B cell (primary cell): ENCODE results near the gene ADAMTS18. TPM values are rescaled to one million over a fixed set of nuclear protein-coding genes. Genes with fewer than 3 reads are reported as not detected.

Experiments
- ATAC-seq: fragments of 200-7000 bp; cut with Tn5 transposase; one replicate; pipeline ENCODE4 v1.10.0; 2021; ENCODE audit warnings: low read depth, mild to moderate bottlenecking, moderate number of reproducible peaks, moderate library complexity
- CTCF ChIA-PET: fragments of 350-600 bp; sonication (Branson Sonifier 250); formaldehyde crosslinking; loops from one replicate; lab custom pipeline; 2021; ENCODE audit warnings: antibody characterized with exemption, inconsistent platforms; lab: Charles Lee
- POLR2A ChIA-PET: fragments of 350-600 bp; sonication (Branson Sonifier 250); formaldehyde crosslinking; loops from one replicate; lab custom pipeline; 2021; ENCODE audit warnings: antibody characterized with exemption; lab: Charles Lee
- DNase-seq: peaks from one replicate; pipeline ENCODE4 v3.0.0; 2013
- H2AFZ ChIP-seq: 2 replicates; pipeline ENCODE4 v1.6.1; 2012; ENCODE audit warnings: mild to moderate bottlenecking, low read depth, low read length; ENCODE audit not compliant: insufficient read depth, poor library complexity, severe bottlenecking
- H3K27ac ChIP-seq, 2 donors: 1 replicate in 1 of 2; 2 replicates in 1 of 2; pipeline ENCODE4 v1.5.1; 2012 to 2013; ENCODE audit warnings: low read length in 2 of 2, mild to moderate bottlenecking in 2 of 2, moderate library complexity in 1 of 2
- H3K27me3 ChIP-seq, 4 experiments: fragments of 200-600 bp in 1 of 4; sonication (generic) in 1 of 4; replicated peaks in 1 of 4; 1 replicate in 2 of 4; 2 replicates in 2 of 4; pipeline versions ENCODE4 v1.6.1 to v1.7.0; 2013 to 2016; ENCODE audit warnings: low read length in 3 of 4, mild to moderate bottlenecking in 2 of 4, mixed read lengths in 1 of 4, moderate library complexity in 1 of 4; ENCODE audit not compliant: insufficient read depth in 4 of 4, control insufficient read depth in 3 of 4; ENCODE audit errors: control extremely low read depth in 1 of 4
- H3K36me3 ChIP-seq, 2 experiments: replicated peaks in 1 of 2; 1 replicate in 1 of 2; 2 replicates in 1 of 2; pipeline versions ENCODE4 v1.6.1 to v1.7.1; 2013; ENCODE audit warnings: low read length in 1 of 2; ENCODE audit not compliant: insufficient read depth in 2 of 2, control insufficient read depth in 1 of 2; ENCODE audit errors: control extremely low read depth in 1 of 2, extremely low read depth in 1 of 2
- H3K4me1 ChIP-seq, 2 donors: fragments of 200-600 bp in 1 of 2; sonication (generic) in 1 of 2; 1 replicate in 1 of 2; 2 replicates in 1 of 2; pipeline versions ENCODE4 v1.5.1 to v1.6.1; 2013 to 2017; ENCODE audit warnings: low read length in 2 of 2; ENCODE audit not compliant: control insufficient read depth in 2 of 2, insufficient read depth in 2 of 2
- H3K4me2 ChIP-seq: replicated peaks from 2 replicates; pipeline ENCODE3; 2012; ENCODE audit warnings: mild to moderate bottlenecking, low read depth, low read length; ENCODE audit not compliant: poor library complexity, severe bottlenecking
- H3K4me3 ChIP-seq, 5 experiments: fragments of 200-600 bp in 1 of 5; sonication (generic) in 1 of 5; 1 replicate in 3 of 5; 2 replicates in 2 of 5; pipeline versions ENCODE4 v1.5.1 to v1.7.0; 2011 to 2016; ENCODE audit warnings: low read length in 4 of 5, mild to moderate bottlenecking in 4 of 5, low read depth in 2 of 5, control low read depth in 1 of 5, moderate library complexity in 1 of 5; ENCODE audit not compliant: insufficient read depth in 1 of 5; ENCODE audit errors: control extremely low read depth in 1 of 5, extremely low read depth in 1 of 5
- H3K79me2 ChIP-seq: fragments of 200-600 bp; sonication (generic); one replicate; pipeline ENCODE4 v1.6.0; 2016; ENCODE audit warnings: low read length; ENCODE audit not compliant: control insufficient read depth, insufficient read depth
- H3K9ac ChIP-seq: fragments of 200-600 bp; sonication (generic); 2 replicates; pipeline ENCODE4 v1.6.1; 2017; ENCODE audit warnings: mild to moderate bottlenecking, low read length, moderate library complexity
- H3K9me3 ChIP-seq, 3 donors: one replicate each; pipeline versions ENCODE4 v1.6.1 to v1.7.1; 2013; ENCODE audit warnings: low read length in 2 of 3; ENCODE audit not compliant: control insufficient read depth in 2 of 3, insufficient read depth in 1 of 3; ENCODE audit errors: control extremely low read depth in 1 of 3
- H4K20me1 ChIP-seq: 2 replicates; pipeline ENCODE4 v1.6.0; 2012; ENCODE audit warnings: mild to moderate bottlenecking, low read length; ENCODE audit not compliant: insufficient read depth, control insufficient read depth, poor library complexity, severe bottlenecking
- H3K27ac Mint-ChIP-seq: one replicate; pipeline ENCODE4 v1.8.0; 2021; ENCODE audit warnings: mixed read lengths
- H3K27me3 Mint-ChIP-seq: one replicate; pipeline ENCODE4 v1.8.0; 2021; ENCODE audit warnings: mixed read lengths
- H3K4me1 Mint-ChIP-seq: one replicate; pipeline ENCODE4 v1.8.0; 2021; ENCODE audit warnings: mixed read lengths
- H3K4me3 Mint-ChIP-seq: one replicate; pipeline ENCODE4 v1.8.0; 2021; ENCODE audit warnings: mixed read lengths
- H3K9me3 Mint-ChIP-seq: one replicate; pipeline ENCODE4 v1.8.0; 2022; ENCODE audit warnings: mixed read lengths; ENCODE audit not compliant: insufficient read depth
- EZH2 ChIP-seq: IDR thresholded peaks from 2 replicates; pipeline ENCODE4 v1.6.1; 2012; ENCODE audit warnings: borderline replicate concordance, low read depth, mild to moderate bottlenecking, moderate library complexity, low read length; ENCODE audit not compliant: insufficient read depth, poor library complexity, severe bottlenecking
- WGBS: methylation state at CpG from one replicate; pipeline ENCODE4 v1.1.5; 2013; ENCODE audit warnings: missing lambda C conversion rate; ENCODE audit not compliant: insufficient coverage; 5-methylcytosine and 5-hydroxymethylcytosine counted together
- intact Hi-C: fragments of 100-400 bp; cut with micrococcal nuclease; formaldehyde crosslinking; loops from one replicate; pipeline ENCODE4 v1.10.0; 2022
- polyA plus RNA-seq: library from polyadenylated mRNA; depleted of rRNA; stranded (reverse); fragments of >200 nt; gene quantifications from 2 replicates; pipeline ENCODE4 v1.2.3, GENCODE V29; 2012
- total RNA-seq, 2 donors: library from RNA; stranded (reverse); fragments of 120-200 nt in 1 of 2; gene quantifications; 1 replicate in 1 of 2; 2 replicates in 1 of 2; pipeline versions ENCODE4 v1.2.3 to v1.2.4, GENCODE V29; 2013 to 2022
- TF ChIP-seq, protein P1 (sequence below): fragments of 200-600 bp; IDR thresholded peaks from one replicate; pipeline ENCODE4 v1.8.0; 2022; ENCODE audit warnings: antibody characterized with exemption, mild to moderate bottlenecking

ADAMTS18 gene
- total and polyA plus RNA-seq, 2 donors (not counting 1 experiment from before 2014, with no cell fraction given), result not detected

DNA sequence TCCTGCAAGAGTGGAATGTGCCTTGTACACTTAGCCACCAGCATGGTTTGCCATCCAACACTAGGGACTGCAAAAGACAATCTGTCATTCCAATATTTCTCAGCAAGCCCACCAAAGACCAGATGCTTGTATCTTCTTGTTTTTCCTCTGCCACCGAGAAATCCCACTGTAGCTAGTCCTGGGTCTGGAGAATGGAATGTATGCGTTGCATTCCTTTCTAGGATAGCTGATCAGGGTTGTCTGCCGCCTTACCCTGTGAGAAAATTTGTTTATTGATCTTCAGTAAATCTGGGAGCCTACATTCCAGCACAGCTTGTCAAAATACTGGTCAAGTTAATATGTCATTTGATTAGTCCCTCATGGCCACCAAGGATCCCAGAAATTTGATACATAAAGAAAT lies 28.1 kb upstream of the ADAMTS18 start:
- Histone ChIP-seq H3K9ac (no peak overlapping the region), H3K9me3 (no peaks in the 10 kb centered on the region), H4K20me1 (no peaks in the 10 kb centered on the region), H3K36me3 (no peaks in the 10 kb centered on the region), H3K27ac (no peak overlapping the region), H3K79me2 (no peaks in the 10 kb centered on the region), H3K4me1 (no peaks in the 10 kb centered on the region), H3K4me3 (no peak overlapping the region), H3K27me3 (no peaks in the 10 kb centered on the region), H3K4me2 (no peak overlapping the region), H2AFZ (no peak overlapping the region)
- ChIA-PET POLR2A (no interaction called here), CTCF (no interaction called here)
- Mint-ChIP-seq H3K4me3 (no peak overlapping the region), H3K9me3 (peaks cover 2% of the 10 kb centered on the region), H3K27ac (no peak overlapping the region), H3K4me1 (no peaks in the 10 kb centered on the region), H3K27me3 (no peaks in the 10 kb centered on the region)
- DNase-seq (no peak), ATAC-seq (no peak)
- no CpG with 5 or more reads among the region's 3 CpGs for WGBS
- intact Hi-C loops, result no loop called here
- TF ChIP-seq, protein P1, sequence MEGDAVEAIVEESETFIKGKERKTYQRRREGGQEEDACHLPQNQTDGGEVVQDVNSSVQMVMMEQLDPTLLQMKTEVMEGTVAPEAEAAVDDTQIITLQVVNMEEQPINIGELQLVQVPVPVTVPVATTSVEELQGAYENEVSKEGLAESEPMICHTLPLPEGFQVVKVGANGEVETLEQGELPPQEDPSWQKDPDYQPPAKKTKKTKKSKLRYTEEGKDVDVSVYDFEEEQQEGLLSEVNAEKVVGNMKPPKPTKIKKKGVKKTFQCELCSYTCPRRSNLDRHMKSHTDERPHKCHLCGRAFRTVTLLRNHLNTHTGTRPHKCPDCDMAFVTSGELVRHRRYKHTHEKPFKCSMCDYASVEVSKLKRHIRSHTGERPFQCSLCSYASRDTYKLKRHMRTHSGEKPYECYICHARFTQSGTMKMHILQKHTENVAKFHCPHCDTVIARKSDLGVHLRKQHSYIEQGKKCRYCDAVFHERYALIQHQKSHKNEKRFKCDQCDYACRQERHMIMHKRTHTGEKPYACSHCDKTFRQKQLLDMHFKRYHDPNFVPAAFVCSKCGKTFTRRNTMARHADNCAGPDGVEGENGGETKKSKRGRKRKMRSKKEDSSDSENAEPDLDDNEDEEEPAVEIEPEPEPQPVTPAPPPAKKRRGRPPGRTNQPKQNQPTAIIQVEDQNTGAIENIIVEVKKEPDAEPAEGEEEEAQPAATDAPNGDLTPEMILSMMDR, result no peak
- TF ChIP-seq EZH2, result no peak

DNA sequence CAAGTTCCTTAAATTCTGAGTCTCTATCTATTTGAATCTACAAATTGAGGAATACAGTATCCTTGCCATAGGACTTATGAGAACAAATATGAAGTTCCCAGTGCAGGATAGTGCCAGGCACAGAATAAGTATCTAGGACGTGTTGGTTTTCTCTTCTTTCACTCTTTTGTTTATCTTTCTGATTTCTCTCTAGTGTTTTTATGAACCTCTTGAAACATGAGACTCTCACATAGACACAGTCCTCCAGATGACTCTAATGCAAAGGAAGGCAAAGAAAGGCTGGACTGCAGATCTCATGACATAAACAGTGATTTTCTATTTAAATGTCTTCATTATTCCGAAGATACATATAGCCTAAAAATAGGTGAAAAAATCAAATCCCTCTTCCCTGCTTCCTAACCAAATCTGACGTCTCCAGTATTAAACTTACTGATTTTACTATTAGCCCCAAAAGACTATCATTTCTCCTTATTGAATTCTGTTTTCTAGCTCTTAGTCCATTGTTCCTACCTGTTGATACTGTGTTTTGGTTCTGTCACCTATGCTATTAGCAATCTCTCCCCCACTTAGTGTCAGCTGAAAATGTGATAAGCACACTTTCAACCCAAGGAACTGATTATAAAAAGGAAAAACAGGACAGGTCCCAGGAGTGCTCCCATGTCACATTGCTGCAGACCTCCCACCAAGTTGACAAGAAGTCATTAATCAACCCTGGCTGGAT lies 24.9 kb upstream of the ADAMTS18 start:
- no peaks in the 10 kb centered on the region for H3K9me3 ChIP-seq
- no peaks in the 10 kb centered on the region for H3K4me1 ChIP-seq
- no peaks in the 10 kb centered on the region for H3K27me3 ChIP-seq
- Mint-ChIP-seq H3K4me1 (no peaks in the 10 kb centered on the region), H3K4me3 (no peak overlapping the region), H3K9me3 (peaks cover 2% of the 10 kb centered on the region), H3K27ac (no peak overlapping the region), H3K27me3 (no peaks in the 10 kb centered on the region)
- no peaks in the 10 kb centered on the region for H3K79me2 ChIP-seq
- no peaks in the 10 kb centered on the region for H4K20me1 ChIP-seq
- H3K9ac ChIP-seq, result no peak overlapping the region
- DNase-seq (no peak), ATAC-seq (no peak)
- WGBS, result 100% methylated on average over 1 of the region's 3 CpGs
- no peak overlapping the region for H3K4me2 ChIP-seq
- ChIA-PET POLR2A (no interaction called here), CTCF (no interaction called here)
- intact Hi-C loops, result no loop called here
- TF ChIP-seq EZH2, result no peak
- TF ChIP-seq, protein P1, result no peak
- H3K4me3 ChIP-seq, result no peak overlapping the region
- H2AFZ ChIP-seq, result no peak overlapping the region
- H3K27ac ChIP-seq, result no peak overlapping the region
- no peaks in the 10 kb centered on the region for H3K36me3 ChIP-seq
